ENCODE measurements around the gene TTBK1.

The TTBK1 gene

GRCh38 chr6:43254138-43254817 lies 11.0 kb downstream of the TTBK1 start:
- peaks cover 46% of the 10 kb centered on the region for H3K27me3 ChIP-seq
- no peak overlapping the region for H3K27ac ChIP-seq
- no peaks in the 10 kb centered on the region for H3K36me3 ChIP-seq
- no peak overlapping the region for H3K4me3 ChIP-seq
- peaks cover 6% of the 10 kb centered on the region; the same call in 1 of the 2 replicates for H3K4me1 ChIP-seq
- H4K20me1 ChIP-seq = no peaks in the 10 kb centered on the region
- TF ChIP-seq Cebpa-rat (IDR thresholded peaks at IDR 0.05) = no peak
- no peak overlapping the region for H3K9ac ChIP-seq
- no peak overlapping the region for H3K4me2 ChIP-seq
- no peaks in the 10 kb centered on the region for H3K9me3 ChIP-seq

- no peaks in the 10 kb centered on the region for H4K20me1 ChIP-seq
- no peak for TF ChIP-seq Cebpa-rat (IDR thresholded peaks at IDR 0.05)
- peaks cover 6% of the 10 kb centered on the region; the same call in 1 of the 2 replicates for H3K4me1 ChIP-seq
- H3K9me3 ChIP-seq = no peaks in the 10 kb centered on the region
- no peaks in the 10 kb centered on the region for H3K36me3 ChIP-seq
- H3K27ac ChIP-seq = no peak overlapping the region
- H3K9ac ChIP-seq = no peak overlapping the region
- no peak overlapping the region for H3K4me3 ChIP-seq
- peaks cover 40% of the 10 kb centered on the region for H3K27me3 ChIP-seq
- no peak overlapping the region for H3K4me2 ChIP-seq
Observed at GRCh38 chr6:43254846-43255245, 11.6 kb downstream of the TTBK1 start.

- no peaks in the 10 kb centered on the region for H3K36me3 ChIP-seq
- H3K27ac ChIP-seq = no peak overlapping the region
- H4K20me1 ChIP-seq = no peaks in the 10 kb centered on the region
- no peak overlapping the region for H3K4me2 ChIP-seq
- no peak overlapping the region for H3K9ac ChIP-seq
- peaks cover 5% of the 10 kb centered on the region; the same call in 1 of the 2 replicates for H3K4me1 ChIP-seq
- no peak for TF ChIP-seq Cebpa-rat (IDR thresholded peaks at IDR 0.05)
- peaks cover 33% of the 10 kb centered on the region for H3K27me3 ChIP-seq
- no peak overlapping the region for H3K4me3 ChIP-seq
- no peaks in the 10 kb centered on the region for H3K9me3 ChIP-seq
Observed at GRCh38 chr6:43255408-43256054, 12.2 kb downstream of the TTBK1 start.

- no peak for TF ChIP-seq Cebpa-rat (IDR thresholded peaks at IDR 0.05)
- Histone ChIP-seq H3K36me3 (no peaks in the 10 kb centered on the region), H3K27me3 (peaks cover 20% of the 10 kb centered on the region), H3K4me2 (no peak overlapping the region), H3K4me1 (no peaks in the 10 kb centered on the region), H3K9me3 (no peaks in the 10 kb centered on the region), H3K4me3 (no peak overlapping the region), H4K20me1 (no peaks in the 10 kb centered on the region), H3K9ac (no peak overlapping the region), H3K27ac (no peak overlapping the region)
Observed at GRCh38 chr6:43256670-43257366, 13.5 kb downstream of the TTBK1 start.

GRCh38 chr6:43257367-43258145 lies 14.3 kb downstream of the TTBK1 start:
- H3K9me3 ChIP-seq = no peaks in the 10 kb centered on the region
- no peak for TF ChIP-seq Cebpa-rat (IDR thresholded peaks at IDR 0.05)
- no peaks in the 10 kb centered on the region for H3K36me3 ChIP-seq
- H4K20me1 ChIP-seq = no peaks in the 10 kb centered on the region
- H3K27ac ChIP-seq = no peak overlapping the region
- no peak overlapping the region for H3K4me2 ChIP-seq
- peaks cover 13% of the 10 kb centered on the region for H3K27me3 ChIP-seq
- no peak overlapping the region for H3K9ac ChIP-seq
- H3K4me3 ChIP-seq = no peak overlapping the region
- no peaks in the 10 kb centered on the region for H3K4me1 ChIP-seq

- H3K36me3 ChIP-seq = no peaks in the 10 kb centered on the region
- no peak overlapping the region for H3K9ac ChIP-seq
- no peak overlapping the region for H3K4me2 ChIP-seq
- peaks cover 7% of the 10 kb centered on the region for H3K27me3 ChIP-seq
- H3K4me3 ChIP-seq = no peak overlapping the region
- H3K9me3 ChIP-seq = no peaks in the 10 kb centered on the region
- H3K27ac ChIP-seq = no peak overlapping the region
- H4K20me1 ChIP-seq = no peaks in the 10 kb centered on the region
- no peaks in the 10 kb centered on the region for H3K4me1 ChIP-seq
- no peak for TF ChIP-seq Cebpa-rat (IDR thresholded peaks at IDR 0.05)
Observed at GRCh38 chr6:43258180-43258579, 14.9 kb downstream of the TTBK1 start.

GRCh38 chr6:43258807-43259686 lies 15.8 kb downstream of the TTBK1 start:
- H3K9ac ChIP-seq = no peak overlapping the region
- no peak overlapping the region for H3K27ac ChIP-seq
- H3K4me3 ChIP-seq = no peak overlapping the region
- no peaks in the 10 kb centered on the region for H3K27me3 ChIP-seq
- H4K20me1 ChIP-seq = no peaks in the 10 kb centered on the region
- H3K36me3 ChIP-seq = no peaks in the 10 kb centered on the region
- H3K4me1 ChIP-seq = no peaks in the 10 kb centered on the region
- no peak for TF ChIP-seq Cebpa-rat (IDR thresholded peaks at IDR 0.05)
- H3K4me2 ChIP-seq = no peak overlapping the region
- H3K9me3 ChIP-seq = no peaks in the 10 kb centered on the region

GRCh38 chr6:43260791-43261190 lies 17.5 kb downstream of the TTBK1 start:
- no peaks in the 10 kb centered on the region for H3K27me3 ChIP-seq
- no peaks in the 10 kb centered on the region for H3K4me1 ChIP-seq
- H3K36me3 ChIP-seq = no peaks in the 10 kb centered on the region
- no peaks in the 10 kb centered on the region for H3K9me3 ChIP-seq
- H3K27ac ChIP-seq = no peak overlapping the region
- H4K20me1 ChIP-seq = no peaks in the 10 kb centered on the region
- no peak overlapping the region for H3K4me3 ChIP-seq
- no peak for TF ChIP-seq Cebpa-rat (IDR thresholded peaks at IDR 0.05)
- no peak overlapping the region for H3K9ac ChIP-seq
- no peak overlapping the region for H3K4me2 ChIP-seq

- Histone ChIP-seq H3K27ac (no peak overlapping the region), H3K9ac (no peak overlapping the region), H3K36me3 (no peaks in the 10 kb centered on the region), H4K20me1 (no peaks in the 10 kb centered on the region), H3K4me2 (no peak overlapping the region), H3K4me3 (no peak overlapping the region), H3K9me3 (no peaks in the 10 kb centered on the region), H3K4me1 (no peaks in the 10 kb centered on the region), H3K27me3 (no peaks in the 10 kb centered on the region)
- no peak for TF ChIP-seq Cebpa-rat (IDR thresholded peaks at IDR 0.05)
Observed at GRCh38 chr6:43261198-43261597, 17.9 kb downstream of the TTBK1 start.

All from BLaER1 (cell line).